HG02623 (cell line): ENCODE data around the gene KXD1.
"Not testable (repeated sequence)": the region's sequence is repeated elsewhere in the genome, so short reads cannot be mapped to it uniquely, and the experiment has no call there.

ENCODE experiments used
- ATAC-seq: cut with Tn5 transposase; IDR thresholded peaks from one replicate; pipeline ENCODE4 v1.9.1; 2021; ENCODE audit warnings: moderate library complexity; ENCODE audit not compliant: unreplicated experiment

The KXD1 gene

DNA sequence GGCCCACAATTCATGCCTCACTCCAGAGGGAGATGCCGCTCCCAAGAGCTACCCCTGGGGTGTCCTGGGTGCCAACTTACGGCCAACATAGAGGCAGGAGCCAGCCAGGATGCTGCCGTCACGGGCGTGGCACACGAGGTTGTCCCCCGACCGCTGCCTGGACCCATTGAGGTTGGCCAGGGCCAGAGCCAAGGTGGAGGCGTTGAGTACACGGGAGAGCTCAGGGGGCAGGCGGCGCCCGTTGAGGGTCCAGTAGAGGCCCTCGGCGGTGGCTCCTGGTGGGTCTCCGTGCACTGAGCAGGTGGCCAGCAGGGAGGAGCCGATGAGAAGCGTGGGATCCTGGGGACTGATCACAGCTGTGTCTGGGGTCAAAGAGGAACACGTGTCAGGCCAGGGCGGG, 41.8 kb downstream of the KXD1 start:
- ATAC-seq = no peak

DNA sequence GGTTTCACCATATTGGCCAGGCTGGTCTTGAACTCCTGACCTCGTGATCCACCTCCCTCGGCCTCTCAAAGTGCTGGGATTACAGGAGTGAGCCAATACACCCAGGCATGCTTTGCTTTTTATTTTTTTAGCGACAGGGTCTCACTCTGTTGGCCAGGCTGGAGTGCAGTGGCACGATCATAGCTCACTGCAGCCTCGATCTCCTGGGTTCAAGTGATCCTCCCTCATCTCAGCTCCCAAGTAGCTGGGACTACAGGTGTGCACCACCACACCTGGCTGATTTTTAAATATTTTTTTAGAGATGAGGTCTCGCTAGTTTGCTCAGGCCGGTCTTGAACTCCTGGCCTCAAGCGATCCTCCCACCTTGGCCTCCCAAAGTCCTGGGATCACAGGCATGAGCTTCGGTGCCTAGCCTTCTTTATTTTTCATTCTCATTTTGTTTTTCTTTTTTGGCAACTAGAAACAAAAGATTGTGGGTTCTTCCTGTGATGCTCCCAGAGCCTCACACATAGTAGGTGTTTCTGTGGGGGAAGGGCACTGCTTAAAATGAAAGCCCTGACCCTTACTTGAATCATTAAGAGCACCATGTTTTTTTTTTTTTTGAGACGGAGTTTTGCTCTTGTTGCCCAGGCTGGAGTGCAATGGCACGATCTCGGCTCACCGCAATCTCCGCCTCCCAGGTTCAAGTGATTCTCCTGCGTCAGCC, 43.2 kb downstream of the KXD1 start:
- ATAC-seq = not testable (repeated sequence)

DNA sequence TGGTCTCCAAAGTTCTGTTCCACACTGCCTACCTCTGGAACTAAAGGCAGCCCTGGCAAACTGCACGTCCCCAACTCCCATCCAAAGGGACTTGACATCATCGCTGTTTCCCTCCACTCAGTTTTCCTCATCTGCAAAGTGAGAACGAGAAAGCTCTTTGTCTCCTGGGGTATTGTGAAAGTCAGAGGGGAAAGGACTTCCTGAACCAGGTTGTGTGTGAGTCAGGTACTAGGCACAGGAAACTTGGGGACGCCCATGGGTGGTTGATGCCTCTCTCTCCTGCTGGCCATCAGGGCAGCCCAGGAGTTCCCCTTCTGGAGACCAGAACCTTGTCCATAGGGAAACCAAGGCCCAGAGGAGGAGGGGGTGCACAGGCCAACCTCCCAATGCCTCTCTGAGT, 44.2 kb downstream of the KXD1 start:
- no peak for ATAC-seq

GRCh38 chr19:18603255-18603957, 45.7 kb downstream of the KXD1 start:
- ATAC-seq = no peak

DNA sequence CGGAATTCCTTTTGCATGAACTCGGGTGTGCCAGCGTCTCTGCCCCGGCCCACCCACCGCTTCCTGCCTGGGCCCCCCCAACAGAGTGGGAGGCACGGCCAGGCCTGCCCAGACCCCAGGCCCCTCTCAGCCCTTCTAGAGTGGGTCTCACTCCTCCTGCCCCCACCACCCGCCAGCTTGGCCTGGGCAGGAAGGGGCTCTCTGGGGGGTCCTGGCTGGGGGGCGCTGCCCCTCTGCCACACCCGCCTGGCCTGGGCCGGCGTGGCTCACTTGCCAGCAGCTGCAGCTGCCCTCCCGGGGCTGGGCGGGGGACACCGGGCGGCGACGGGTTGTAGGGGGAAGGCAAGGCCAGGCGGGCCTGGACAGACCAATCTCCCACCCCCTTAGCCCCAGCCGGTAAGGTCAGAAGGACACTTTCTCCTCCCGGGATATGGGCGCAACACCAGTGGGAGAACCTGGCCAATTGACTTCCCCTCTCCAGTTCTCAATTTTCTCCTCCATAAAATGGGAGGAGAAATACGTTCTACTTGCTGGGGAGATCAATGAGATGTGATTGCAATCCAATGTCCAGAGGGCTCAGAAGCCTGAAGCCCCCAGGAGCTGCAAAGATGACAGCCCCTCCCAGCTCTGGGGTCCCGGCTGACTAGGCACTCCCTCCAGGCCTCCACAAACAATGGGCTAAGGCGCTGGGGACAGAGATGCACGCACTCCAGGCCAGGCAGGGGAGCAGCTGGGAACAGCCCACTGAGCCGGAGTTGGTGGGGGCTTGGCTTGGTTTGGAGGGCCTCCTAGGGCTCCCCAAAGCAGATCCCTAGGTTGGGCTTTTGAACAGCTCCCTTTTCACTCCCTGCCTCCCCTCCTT, 46.5 kb downstream of the KXD1 start:
- ATAC-seq = no peak

DNA sequence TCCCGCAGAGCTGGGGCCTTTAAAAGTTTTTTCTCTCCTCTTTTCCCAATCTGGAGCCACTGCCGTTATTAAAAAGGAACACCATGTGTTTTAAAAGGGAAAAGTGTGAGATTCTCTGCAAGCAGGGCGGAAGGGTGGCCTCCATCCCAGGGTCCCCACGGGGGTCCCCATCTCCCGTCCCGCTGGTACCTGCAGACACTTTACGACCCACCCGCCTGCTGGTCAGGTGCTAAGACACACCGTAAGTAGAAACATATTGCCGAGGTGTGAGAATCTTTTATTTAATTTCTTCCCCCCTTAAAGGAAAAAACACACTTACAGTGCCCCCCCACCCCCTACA, 47.1 kb downstream of the KXD1 start:
- ATAC-seq = no peak

DNA sequence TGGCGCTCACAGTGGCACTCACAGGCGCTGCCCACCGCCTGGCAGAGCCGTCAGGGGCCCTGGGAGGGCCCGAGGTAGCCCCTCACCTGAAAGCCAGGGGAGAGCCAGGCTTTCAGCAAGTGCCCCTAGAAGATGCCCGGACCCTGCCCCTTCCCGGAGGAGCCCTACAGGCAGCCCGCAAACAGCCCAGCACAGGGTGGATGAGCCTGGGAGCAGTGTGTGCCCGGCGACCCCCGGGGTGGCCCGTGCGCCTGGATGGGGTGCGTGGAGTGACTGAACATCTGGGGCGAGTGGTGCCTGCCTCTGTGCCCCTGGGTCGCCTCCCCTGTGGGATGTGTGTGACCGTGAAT, 47.5 kb downstream of the KXD1 start:
- ATAC-seq = no peak

DNA sequence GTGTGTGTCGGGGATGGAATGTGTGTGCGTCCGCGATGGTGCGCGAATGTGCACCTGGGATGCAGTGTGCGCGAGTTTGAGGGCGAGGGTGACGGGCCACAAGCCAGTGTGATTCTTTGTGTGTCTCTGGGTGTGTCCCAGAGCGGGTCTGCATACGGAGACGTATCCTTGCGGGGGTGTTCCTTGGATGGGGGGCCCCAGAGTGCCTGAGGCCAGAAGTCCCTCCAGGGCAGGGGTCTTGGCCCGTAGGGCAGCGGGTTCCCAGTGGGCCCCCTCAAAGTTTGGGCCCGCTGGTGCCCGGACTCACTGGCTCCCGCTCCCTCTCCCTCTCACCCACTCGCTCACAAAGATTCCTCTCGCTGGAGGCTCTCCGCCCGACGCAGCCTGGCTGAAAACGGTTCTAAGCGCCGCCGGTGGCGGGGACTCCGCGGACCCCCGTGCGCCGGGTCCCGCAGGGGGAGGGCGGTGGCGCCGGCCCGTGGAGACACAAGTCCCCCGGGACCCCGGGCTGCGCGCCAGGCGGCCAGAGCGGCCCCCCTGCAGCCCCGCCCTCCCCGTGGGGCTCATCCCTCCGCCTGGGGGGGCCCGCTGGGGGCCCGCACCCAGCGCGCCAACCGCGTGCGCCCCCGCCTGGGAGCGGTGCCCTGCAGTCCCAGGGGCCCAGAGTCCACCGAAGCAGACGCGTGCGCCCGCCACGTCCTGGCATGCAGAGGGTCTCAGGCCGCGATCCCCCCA, 48.0 kb downstream of the KXD1 start:
- no peak for ATAC-seq

DNA sequence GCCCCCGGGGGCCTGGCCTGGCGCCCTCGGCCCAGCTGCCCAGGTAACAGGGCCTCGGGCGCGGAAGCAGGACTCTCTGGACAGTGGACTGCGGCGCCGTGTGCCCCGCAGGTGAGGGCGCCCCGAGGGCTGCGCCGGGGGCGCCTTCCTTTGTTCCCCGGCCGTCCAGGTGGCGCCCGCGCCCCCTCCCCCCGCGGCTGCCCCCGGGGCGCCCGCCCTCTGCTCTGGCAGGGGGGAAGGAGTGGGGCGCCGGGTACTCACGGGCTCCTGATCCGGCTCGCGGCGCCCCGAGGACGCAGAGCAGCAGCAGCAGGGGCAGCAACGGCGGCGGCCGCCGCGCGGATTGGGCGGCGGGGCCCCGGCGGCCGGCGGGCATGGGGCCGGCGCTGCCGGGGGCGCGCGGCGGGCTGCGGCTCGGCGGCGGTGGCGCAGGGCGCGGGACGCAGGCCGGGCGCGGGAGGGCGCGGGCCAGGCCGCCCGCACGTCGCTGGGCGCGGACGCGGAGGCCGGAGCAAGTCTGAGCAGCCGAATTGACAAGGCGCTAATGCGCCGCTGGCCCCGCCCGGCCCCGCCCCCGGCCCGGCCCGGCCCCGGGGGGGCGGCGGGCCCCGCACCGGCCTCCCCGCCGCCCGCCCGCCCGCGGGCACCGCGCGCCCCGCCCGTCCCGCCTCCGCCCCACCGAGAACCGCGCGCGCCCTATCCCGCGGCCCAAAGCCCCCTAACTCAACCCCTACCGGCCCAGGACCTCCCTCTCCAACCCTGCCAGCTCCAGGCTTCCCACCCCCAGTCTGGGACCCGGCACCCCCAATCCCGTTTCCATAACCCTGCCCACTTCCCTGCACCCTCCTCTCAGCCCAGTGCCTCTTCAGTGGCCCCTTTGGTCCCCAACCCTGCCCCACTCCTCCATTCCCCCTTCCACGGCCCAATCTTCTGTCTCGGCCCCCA, 48.9 kb downstream of the KXD1 start, which contains the start of gene CRLF1:
Gene CRLF1 (minus strand): TSS at position 519 of the 945 bp plus-strand sequence. CDS start 143 bp downstream, at position 376.
- ATAC-seq = no peak

DNA sequence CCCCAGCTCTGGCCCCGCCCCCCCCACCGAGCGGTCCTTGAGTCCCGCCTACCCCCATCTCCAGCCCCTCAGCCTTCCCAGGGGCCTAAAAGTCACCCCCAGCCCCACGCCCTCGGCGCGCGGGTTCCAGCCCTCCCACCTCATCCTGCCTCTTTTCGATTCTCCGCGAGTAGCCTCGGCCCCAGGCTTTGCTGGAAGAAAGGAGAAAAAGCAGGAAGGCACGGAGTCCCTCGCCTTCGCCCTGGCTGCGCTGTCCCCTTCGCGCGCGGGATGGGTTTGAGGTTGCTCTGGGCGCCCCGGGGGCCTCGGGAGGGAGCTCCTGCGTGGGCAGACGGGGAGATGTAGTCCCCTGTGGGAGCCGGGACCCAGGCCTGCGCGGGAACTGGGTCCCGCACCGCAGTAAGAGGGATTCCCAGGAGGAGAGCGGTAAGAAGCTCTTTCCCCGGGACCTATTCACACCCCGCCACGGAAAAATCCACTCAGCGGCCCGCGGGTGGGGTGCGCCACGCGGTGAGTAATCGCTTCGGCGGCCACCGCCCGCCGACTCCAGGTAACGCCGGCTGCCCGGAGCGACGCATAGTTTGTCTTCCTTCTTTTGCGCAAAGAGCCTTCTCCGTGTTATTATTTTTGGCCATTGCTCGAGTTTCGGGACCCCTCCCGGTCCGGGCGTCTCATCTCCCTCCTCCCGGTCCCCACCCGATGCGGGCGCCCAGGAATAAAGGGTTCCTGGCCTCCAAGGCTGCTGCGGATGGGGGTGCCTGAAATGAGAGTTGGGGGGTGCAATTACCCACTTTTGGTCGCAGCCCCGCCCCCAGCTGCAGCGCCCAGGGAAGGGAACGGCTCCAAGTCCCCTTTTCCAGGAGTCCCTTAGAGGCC, 49.8 kb downstream of the KXD1 start:
- ATAC-seq = no peak

DNA sequence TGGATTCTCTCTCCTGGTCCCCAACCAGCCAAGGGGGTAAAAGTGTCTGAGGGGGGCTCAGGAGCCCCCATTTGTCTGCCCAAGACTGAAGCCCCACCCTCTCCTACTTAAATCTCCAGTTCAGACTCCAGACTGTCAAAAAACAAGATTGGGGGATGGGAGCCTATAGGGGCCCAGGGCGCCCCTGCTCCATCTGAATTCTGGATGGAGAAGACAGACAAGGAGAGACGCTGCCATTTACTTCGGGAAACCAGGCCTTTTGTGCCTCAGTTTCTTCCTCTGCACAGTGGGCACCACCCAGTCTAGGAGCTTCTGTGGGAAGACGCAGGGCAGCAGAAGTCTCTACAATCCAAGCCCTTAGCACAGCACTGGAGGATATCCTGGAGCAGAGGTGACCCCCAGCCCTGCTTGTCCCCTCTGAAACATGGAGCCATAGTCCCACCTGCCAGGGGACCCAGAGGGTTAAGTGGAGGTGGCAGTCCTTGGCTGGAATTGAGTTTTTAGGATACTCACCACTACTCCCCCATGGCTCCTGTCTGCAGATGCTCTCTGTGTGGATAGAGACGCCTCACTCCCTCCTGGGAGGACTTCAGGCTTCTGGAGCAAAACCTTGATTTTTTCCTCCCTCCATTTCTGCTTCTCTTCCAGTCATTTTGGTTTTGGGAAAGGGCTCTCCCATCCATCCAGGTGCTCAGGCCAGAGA, 50.6 kb downstream of the KXD1 start:
- no peak for ATAC-seq

DNA sequence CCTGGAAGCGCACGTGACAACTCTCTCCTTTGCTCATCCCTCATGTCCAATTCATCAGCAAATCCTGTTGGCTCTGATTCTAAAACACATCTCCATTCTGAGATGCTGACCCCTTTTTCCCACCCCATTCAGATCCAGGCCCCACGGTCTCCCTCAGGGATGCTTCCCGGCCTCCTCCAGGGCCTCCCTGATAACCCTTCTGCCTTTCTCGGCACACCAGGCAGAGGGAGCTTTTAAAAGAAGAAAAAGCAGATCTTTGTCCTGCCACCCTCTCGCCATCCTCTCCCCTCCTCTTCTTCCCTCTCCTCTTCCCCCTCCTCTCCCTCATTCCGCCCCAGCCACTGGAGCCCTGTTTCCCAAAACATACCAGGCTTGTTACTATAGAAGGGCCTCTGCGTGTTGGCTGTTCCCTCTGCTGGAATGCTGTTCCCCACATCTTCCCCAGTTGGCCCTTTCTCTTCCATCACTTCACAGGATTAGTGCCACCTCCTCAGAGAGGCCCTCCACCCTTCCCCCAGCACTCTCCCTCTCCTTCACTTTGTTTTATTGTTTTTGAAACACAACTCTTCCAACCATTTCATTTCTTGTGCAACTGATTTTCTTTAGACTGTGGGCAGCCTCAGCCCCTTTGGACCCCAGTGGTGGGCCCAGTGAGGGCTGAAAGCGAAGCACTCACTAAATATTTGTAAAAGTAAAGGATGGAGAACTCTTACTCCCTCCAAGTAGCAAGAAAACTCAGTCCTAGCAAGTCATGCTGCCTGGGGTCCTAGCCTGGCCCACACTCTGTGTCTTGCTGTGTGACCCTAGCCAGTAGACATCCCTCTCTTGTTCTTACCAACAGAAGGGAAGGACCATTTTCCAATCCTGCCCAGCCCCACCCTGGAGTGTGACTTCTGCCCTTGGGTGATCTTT, 51.4 kb downstream of the KXD1 start:
- no peak for ATAC-seq

DNA sequence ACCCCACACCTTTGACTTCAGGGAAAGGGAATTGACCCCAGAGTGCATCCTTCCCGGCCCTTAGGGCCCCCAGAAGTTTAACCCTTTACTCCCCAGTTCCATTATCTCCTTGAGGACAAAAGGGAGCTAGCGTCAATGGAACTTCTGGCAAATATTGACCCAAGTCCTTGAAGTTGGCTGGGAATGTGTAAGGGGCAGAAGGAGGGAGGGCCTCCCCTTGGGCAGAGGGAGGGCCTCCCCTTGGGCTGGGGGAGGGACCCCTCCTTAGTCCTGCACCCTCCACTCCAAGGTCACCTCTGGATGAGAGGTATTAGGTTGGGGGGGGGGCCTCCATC, 52.0 kb downstream of the KXD1 start:
- ATAC-seq = no peak

- ATAC-seq = no peak
Observed at GRCh38 chr19:18610245-18610555, 52.5 kb downstream of the KXD1 start.

GRCh38 chr19:18610556-18611326, 53.1 kb downstream of the KXD1 start:
- ATAC-seq = no peak

DNA sequence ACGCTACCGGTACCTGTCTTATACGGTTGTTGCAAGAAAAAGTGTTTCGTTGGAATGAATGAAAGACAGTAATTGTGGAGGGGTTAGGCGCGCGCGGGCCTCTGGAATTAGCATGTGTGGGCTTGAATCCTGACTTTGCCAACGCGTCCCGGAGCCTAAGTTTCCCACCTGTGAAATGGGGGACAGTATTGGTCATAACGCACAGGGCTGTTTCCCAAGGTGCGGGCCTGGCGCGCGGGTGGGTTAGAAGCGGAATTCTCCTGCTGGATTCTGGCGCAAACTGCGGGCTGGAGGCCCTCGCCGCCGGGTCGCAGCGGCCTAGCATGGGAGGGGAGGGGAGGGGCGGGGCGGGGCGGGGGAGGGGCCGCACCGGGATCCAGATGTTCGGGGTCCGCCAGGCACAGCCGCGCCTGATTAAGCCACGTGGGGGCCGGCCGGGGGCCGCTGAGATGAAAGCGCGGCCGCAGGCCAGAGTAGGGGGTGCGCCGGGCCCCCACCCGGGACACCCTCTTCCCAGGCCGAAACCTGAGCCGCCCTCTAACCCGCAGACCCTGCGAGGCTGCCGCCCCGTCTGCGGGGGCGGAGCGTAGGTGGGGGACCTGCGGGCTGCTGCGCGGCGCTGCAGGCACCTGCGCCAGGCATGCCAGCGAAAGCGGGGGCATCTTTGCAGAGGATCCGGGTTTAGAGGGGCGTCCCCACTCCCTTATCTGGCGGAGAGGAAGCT, 53.8 kb downstream of the KXD1 start:
- no peak for ATAC-seq
